PFSK-1 (cell line): Measurements from ENCODE around the gene CACNA1C.

Experiments
- FOXP2 ChIP-seq: optimal IDR thresholded peaks from 2 replicates; pipeline ENCODE3; 2011; ENCODE audit warnings: borderline replicate concordance, control low read depth, inconsistent platforms; ENCODE audit not compliant: insufficient read depth; ENCODE audit errors: extremely low read length, extremely low read depth
- POLR2AphosphoS5 ChIP-seq: IDR thresholded peaks from 2 replicates; pipeline ENCODE4 v1.6.1; 2012; ENCODE audit warnings: low read depth, mild to moderate bottlenecking, control low read depth, low read length, moderate library complexity
- REST ChIP-seq, 2 experiments: IDR thresholded peaks; 2 replicates each; pipeline versions ENCODE4 v1.6.1 to v1.8.0; 2011 to 2012; ENCODE audit warnings: low read depth in 2 of 2, low read length in 2 of 2, control low read depth in 1 of 2, inconsistent platforms in 1 of 2, mild to moderate bottlenecking in 1 of 2, moderate library complexity in 1 of 2; ENCODE audit not compliant: insufficient read depth in 1 of 2
- SIN3A ChIP-seq: IDR thresholded peaks from 2 replicates; pipeline ENCODE4 v1.6.1; 2012; ENCODE audit warnings: mild to moderate bottlenecking, low read length, moderate library complexity, borderline replicate concordance; ENCODE audit not compliant: insufficient read depth
- TAF1 ChIP-seq: IDR thresholded peaks from 2 replicates; pipeline ENCODE4 v1.6.1; 2012; ENCODE audit warnings: low read length, control low read depth, borderline replicate concordance; ENCODE audit not compliant: insufficient read depth

Gene CACNA1C

GRCh38 chr12:2333491-2334195 lies 280.9 kb downstream of the CACNA1C start:
- no peak for TF ChIP-seq SIN3A
- TF ChIP-seq FOXP2: no peak
- TF ChIP-seq TAF1: no peak
- no peak for TF ChIP-seq POLR2AphosphoS5
- TF ChIP-seq REST (IDR thresholded peaks at IDR 0.05; ENCODE audit: insufficient read depth in 1 of 2, low read depth in 2 of 2, low read length in 2 of 2): no peak

GRCh38 chr12:2334271-2334670 lies 281.5 kb downstream of the CACNA1C start:
- no peak for TF ChIP-seq FOXP2
- TF ChIP-seq REST (IDR thresholded peaks at IDR 0.05; ENCODE audit: insufficient read depth in 1 of 2, low read depth in 2 of 2, low read length in 2 of 2): no peak
- TF ChIP-seq SIN3A: no peak
- TF ChIP-seq TAF1: no peak
- TF ChIP-seq POLR2AphosphoS5: no peak

- TF ChIP-seq REST (IDR thresholded peaks at IDR 0.05; ENCODE audit: insufficient read depth in 1 of 2, low read depth in 2 of 2, low read length in 2 of 2) (no peak), POLR2AphosphoS5 (no peak), SIN3A (no peak), FOXP2 (no peak), TAF1 (no peak)
Measured at GRCh38 chr12:2334689-2335088, 281.9 kb downstream of the CACNA1C start.

- no peak for TF ChIP-seq POLR2AphosphoS5
- no peak for TF ChIP-seq SIN3A
- no peak for TF ChIP-seq FOXP2
- no peak for TF ChIP-seq REST (IDR thresholded peaks at IDR 0.05; ENCODE audit: insufficient read depth in 1 of 2, low read depth in 2 of 2, low read length in 2 of 2)
- no peak for TF ChIP-seq TAF1
Measured at GRCh38 chr12:2335109-2335508, 282.3 kb downstream of the CACNA1C start.

GRCh38 chr12:2335513-2335912 lies 282.7 kb downstream of the CACNA1C start:
- TF ChIP-seq SIN3A: no peak
- TF ChIP-seq FOXP2: no peak
- TF ChIP-seq REST (IDR thresholded peaks at IDR 0.05; ENCODE audit: insufficient read depth in 1 of 2, low read depth in 2 of 2, low read length in 2 of 2): no peak
- no peak for TF ChIP-seq POLR2AphosphoS5
- no peak for TF ChIP-seq TAF1
